ENCODE measurements around the gene STOM.

The STOM gene

GRCh38 chr9:121345070-121345469, 25.0 kb downstream of the STOM start:
- H3K4me1 ChIP-seq (ENCODE audit: control insufficient read depth, insufficient read depth, low read length): no peaks in the 10 kb centered on the region
- H3K27ac ChIP-seq (ENCODE audit: low read depth, low read length): no peak overlapping the region
- H3K27me3 ChIP-seq (ENCODE audit: control insufficient read depth, insufficient read depth, low read length): no peaks in the 10 kb centered on the region
- no peak overlapping the region for H3K9ac ChIP-seq (ENCODE audit: low read length)
- H3K36me3 ChIP-seq (ENCODE audit: control insufficient read depth, insufficient read depth, low read length): peaks cover 30% of the 10 kb centered on the region
- no peaks in the 10 kb centered on the region for H3K9me3 ChIP-seq (ENCODE audit: control insufficient read depth, insufficient read depth, low read depth, low read length)
- no peak overlapping the region for H3K4me3 ChIP-seq (ENCODE audit: low read depth, low read length)

DNA sequence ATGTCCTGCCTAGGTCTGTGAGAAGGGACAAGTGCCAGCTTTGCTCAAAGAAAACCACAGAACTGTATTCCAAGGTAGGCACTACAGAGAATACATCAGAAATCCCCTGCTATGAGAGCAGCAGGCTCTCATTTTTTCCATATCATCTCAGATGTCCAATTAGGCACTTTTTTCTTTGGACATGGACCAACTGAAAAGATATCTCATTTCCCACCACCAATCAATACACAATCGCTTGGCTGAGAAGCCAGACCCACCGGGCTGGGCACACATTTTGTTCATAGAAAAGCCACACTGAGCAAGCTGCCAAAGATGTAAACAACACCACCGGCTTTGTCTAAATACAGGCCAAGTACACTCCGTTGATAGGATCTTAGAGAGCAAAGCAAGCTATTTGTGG, 25.9 kb downstream of the STOM start:
- Histone ChIP-seq H3K36me3 (ENCODE audit: control insufficient read depth, insufficient read depth, low read length) (peaks cover 30% of the 10 kb centered on the region), H3K9ac (ENCODE audit: low read length) (no peak overlapping the region), H3K27me3 (ENCODE audit: control insufficient read depth, insufficient read depth, low read length) (no peaks in the 10 kb centered on the region), H3K4me1 (ENCODE audit: control insufficient read depth, insufficient read depth, low read length) (no peaks in the 10 kb centered on the region), H3K27ac (ENCODE audit: low read depth, low read length) (no peak overlapping the region), H3K9me3 (ENCODE audit: control insufficient read depth, insufficient read depth, low read depth, low read length) (no peaks in the 10 kb centered on the region), H3K4me3 (ENCODE audit: low read depth, low read length) (no peak overlapping the region)

- Histone ChIP-seq H3K4me1 (ENCODE audit: control insufficient read depth, insufficient read depth, low read length) (no peaks in the 10 kb centered on the region), H3K9me3 (ENCODE audit: control insufficient read depth, insufficient read depth, low read depth, low read length) (no peaks in the 10 kb centered on the region), H3K27ac (ENCODE audit: low read depth, low read length) (no peak overlapping the region), H3K36me3 (ENCODE audit: control insufficient read depth, insufficient read depth, low read length) (peaks cover 14% of the 10 kb centered on the region), H3K4me3 (ENCODE audit: low read depth, low read length) (no peak overlapping the region), H3K27me3 (ENCODE audit: control insufficient read depth, insufficient read depth, low read length) (no peaks in the 10 kb centered on the region), H3K9ac (ENCODE audit: low read length) (no peak overlapping the region)
Observed at GRCh38 chr9:121340676-121341392, 29.2 kb downstream of the STOM start.

GRCh38 chr9:121339437-121339836, 30.6 kb downstream of the STOM start:
- peaks cover 13% of the 10 kb centered on the region for H3K36me3 ChIP-seq (ENCODE audit: control insufficient read depth, insufficient read depth, low read length)
- no peaks in the 10 kb centered on the region for H3K4me1 ChIP-seq (ENCODE audit: control insufficient read depth, insufficient read depth, low read length)
- no peak overlapping the region for H3K27ac ChIP-seq (ENCODE audit: low read depth, low read length)
- no peak overlapping the region for H3K4me3 ChIP-seq (ENCODE audit: low read depth, low read length)
- no peak overlapping the region for H3K9ac ChIP-seq (ENCODE audit: low read length)
- H3K27me3 ChIP-seq (ENCODE audit: control insufficient read depth, insufficient read depth, low read length): no peaks in the 10 kb centered on the region
- no peaks in the 10 kb centered on the region for H3K9me3 ChIP-seq (ENCODE audit: control insufficient read depth, insufficient read depth, low read depth, low read length)

- peaks cover 6% of the 10 kb centered on the region; the same call in 1 of the 2 replicates for H3K36me3 ChIP-seq (ENCODE audit: control insufficient read depth, insufficient read depth, low read length)
- no peaks in the 10 kb centered on the region for H3K9me3 ChIP-seq (ENCODE audit: control insufficient read depth, insufficient read depth, low read depth, low read length)
Observed at GRCh38 chr9:121336665-121337064, 33.4 kb downstream of the STOM start.

DNA sequence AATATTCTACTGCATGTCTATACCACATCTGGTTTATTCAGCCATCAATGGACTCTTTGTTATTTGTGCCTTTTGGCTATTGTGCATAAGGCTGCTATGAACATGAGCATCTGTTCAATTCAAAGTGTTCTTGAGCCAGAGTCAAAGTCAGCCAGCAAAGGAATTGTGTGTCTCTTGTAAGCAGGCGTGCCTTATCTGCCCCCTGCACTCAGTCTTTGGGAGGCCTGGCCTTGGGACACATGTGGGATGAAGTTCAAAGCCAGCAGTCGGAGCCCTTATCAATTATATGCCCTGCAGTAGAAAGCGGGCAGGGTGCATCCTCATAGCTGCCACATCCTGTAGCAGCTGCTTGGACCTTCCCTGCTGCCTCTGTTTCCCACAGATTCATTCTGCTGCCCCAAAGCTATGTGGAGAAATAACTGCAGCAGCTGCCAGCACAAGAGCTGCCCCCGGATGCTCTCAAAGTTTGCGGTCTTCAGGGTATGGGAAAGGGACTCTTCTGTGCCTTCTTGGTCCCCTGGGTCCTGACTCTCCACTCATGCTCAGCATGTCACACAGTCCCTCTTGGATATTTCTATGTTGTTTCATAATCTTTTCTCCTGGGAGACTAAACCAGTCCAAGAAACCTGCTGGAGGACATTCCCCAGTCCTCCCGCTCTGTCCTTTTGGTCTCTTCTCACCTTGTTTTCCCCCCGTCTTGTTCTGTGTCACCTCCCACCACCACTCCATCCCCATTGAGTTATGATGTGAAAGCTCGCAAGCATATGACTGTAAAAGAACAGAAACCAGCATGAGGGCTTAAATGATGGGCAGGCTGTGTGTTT, 35.9 kb downstream of the STOM start:
- H3K36me3 ChIP-seq (ENCODE audit: control insufficient read depth, insufficient read depth, low read length): peaks cover 19% of the 10 kb centered on the region
- H3K9ac ChIP-seq (ENCODE audit: low read length): no peak overlapping the region
- no peak overlapping the region for H3K4me3 ChIP-seq (ENCODE audit: low read depth, low read length)
- no peaks in the 10 kb centered on the region for H3K4me1 ChIP-seq (ENCODE audit: control insufficient read depth, insufficient read depth, low read length)
- H3K27me3 ChIP-seq (ENCODE audit: control insufficient read depth, insufficient read depth, low read length): no peaks in the 10 kb centered on the region
- no peak overlapping the region for H3K27ac ChIP-seq (ENCODE audit: low read depth, low read length)
- no peaks in the 10 kb centered on the region for H3K9me3 ChIP-seq (ENCODE audit: control insufficient read depth, insufficient read depth, low read depth, low read length)

More at GRCh38 chr9:121336665-121337064, 33.4 kb downstream of the STOM start:
- no peak overlapping the region for H3K4me3 ChIP-seq (ENCODE audit: low read depth, low read length)
- no peak overlapping the region for H3K27ac ChIP-seq (ENCODE audit: low read depth, low read length)
- H3K9ac ChIP-seq (ENCODE audit: low read length): no peak overlapping the region
- H3K27me3 ChIP-seq (ENCODE audit: control insufficient read depth, insufficient read depth, low read length): no peaks in the 10 kb centered on the region
- H3K4me1 ChIP-seq (ENCODE audit: control insufficient read depth, insufficient read depth, low read length): no peaks in the 10 kb centered on the region

- Histone ChIP-seq H3K36me3 (ENCODE audit: control insufficient read depth, insufficient read depth, low read length) (peaks cover 28% of the 10 kb centered on the region), H3K27me3 (ENCODE audit: control insufficient read depth, insufficient read depth, low read length) (no peaks in the 10 kb centered on the region), H3K4me1 (ENCODE audit: control insufficient read depth, insufficient read depth, low read length) (no peaks in the 10 kb centered on the region), H3K9me3 (ENCODE audit: control insufficient read depth, insufficient read depth, low read depth, low read length) (no peaks in the 10 kb centered on the region), H3K9ac (ENCODE audit: low read length) (no peak overlapping the region), H3K27ac (ENCODE audit: low read depth, low read length) (no peak overlapping the region), H3K4me3 (ENCODE audit: low read depth, low read length) (no peak overlapping the region)
Observed at GRCh38 chr9:121331992-121332685, 37.9 kb downstream of the STOM start.

DNA sequence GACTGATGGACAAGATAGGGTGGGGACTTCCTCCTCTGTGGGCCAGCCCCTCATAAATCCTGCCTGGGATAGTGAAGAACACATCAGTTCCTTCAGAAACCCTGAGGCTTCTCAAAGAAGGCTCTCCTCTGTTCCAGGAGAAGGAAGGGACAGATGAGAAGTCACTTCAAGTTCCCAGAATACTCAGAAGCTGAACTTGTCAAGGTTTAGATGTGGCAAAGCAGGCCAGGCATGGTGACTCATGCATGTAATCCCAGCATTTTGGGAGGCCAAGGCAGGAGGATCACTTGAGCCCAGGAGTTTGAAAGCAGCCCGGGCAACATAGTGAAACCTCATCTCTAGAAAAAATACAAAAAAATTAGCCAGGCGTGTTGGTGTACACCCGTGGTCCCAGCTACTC, 38.5 kb downstream of the STOM start:
- Histone ChIP-seq H3K4me1 (ENCODE audit: control insufficient read depth, insufficient read depth, low read length) (no peaks in the 10 kb centered on the region), H3K36me3 (ENCODE audit: control insufficient read depth, insufficient read depth, low read length) (peaks cover 33% of the 10 kb centered on the region), H3K9ac (ENCODE audit: low read length) (no peak overlapping the region), H3K4me3 (ENCODE audit: low read depth, low read length) (no peak overlapping the region), H3K9me3 (ENCODE audit: control insufficient read depth, insufficient read depth, low read depth, low read length) (no peaks in the 10 kb centered on the region), H3K27me3 (ENCODE audit: control insufficient read depth, insufficient read depth, low read length) (no peaks in the 10 kb centered on the region), H3K27ac (ENCODE audit: low read depth, low read length) (no peak overlapping the region)

DNA sequence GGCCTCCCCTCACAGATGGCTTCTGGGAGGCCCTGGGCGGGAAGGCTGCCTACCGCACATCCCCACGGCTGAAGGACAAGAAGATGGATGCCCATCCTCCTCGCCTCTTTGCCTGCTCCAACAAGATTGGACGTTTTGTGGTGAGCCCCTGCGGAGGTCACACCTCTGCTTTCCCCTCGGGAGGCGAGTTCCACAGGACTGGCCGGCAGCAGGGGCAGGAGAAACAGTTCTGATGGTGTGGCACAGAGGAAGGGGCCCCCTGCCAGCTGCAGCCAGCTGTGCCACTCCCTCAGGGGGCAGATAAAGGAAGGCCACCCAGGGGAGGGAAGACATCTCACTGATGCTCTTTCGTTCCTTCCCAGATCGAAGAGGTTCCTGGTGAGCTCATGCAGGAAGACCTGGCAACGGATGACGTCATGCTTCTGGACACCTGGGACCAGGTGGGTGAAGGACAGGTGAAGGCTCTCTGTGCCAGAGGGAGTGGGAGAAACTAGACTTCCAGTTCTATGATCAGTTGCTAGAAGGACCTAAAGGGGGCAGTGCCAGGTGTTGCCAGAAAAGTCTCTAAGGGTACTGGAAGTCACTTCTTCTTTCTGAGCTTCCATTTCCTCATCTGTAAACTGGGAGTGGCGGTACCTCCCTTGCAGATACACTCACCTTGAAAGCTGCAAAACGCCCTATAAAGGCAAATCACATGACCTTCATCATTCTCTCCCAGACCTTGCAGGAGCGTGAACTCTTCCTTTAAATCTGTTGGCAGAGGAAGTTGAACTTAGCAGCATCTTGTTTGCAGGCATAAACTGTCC, 41.0 kb downstream of the STOM start:
- H3K4me1 ChIP-seq (ENCODE audit: control insufficient read depth, insufficient read depth, low read length): no peaks in the 10 kb centered on the region
- no peaks in the 10 kb centered on the region for H3K27me3 ChIP-seq (ENCODE audit: control insufficient read depth, insufficient read depth, low read length)
- no peak overlapping the region for H3K9ac ChIP-seq (ENCODE audit: low read length)
- H3K36me3 ChIP-seq (ENCODE audit: control insufficient read depth, insufficient read depth, low read length): peaks cover 49% of the 10 kb centered on the region
- no peak overlapping the region for H3K27ac ChIP-seq (ENCODE audit: low read depth, low read length)
- H3K4me3 ChIP-seq (ENCODE audit: low read depth, low read length): no peak overlapping the region
- H3K9me3 ChIP-seq (ENCODE audit: control insufficient read depth, insufficient read depth, low read depth, low read length): no peaks in the 10 kb centered on the region

DNA sequence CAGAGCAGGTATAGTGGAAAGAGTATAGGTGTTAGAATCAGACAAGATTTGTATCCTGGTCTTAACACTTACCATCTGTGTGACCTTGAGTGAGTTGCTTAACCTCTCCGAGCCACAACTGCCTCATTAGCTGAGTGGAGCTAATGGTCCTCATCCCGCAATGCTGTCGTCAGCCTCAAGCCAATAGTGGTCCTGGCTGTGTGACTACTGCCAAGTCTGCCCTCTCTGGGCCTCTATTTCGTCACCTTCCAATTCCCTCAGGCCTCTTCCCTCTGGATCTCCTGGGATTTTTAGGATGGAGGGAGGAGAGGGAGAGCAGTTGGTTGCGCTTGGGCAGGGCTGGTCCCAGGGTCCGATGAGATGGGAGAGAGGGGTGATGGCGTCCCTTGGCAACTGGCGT, 41.6 kb downstream of the STOM start:
- Histone ChIP-seq H3K27me3 (ENCODE audit: control insufficient read depth, insufficient read depth, low read length) (no peaks in the 10 kb centered on the region), H3K9me3 (ENCODE audit: control insufficient read depth, insufficient read depth, low read depth, low read length) (no peaks in the 10 kb centered on the region), H3K36me3 (ENCODE audit: control insufficient read depth, insufficient read depth, low read length) (peaks cover 53% of the 10 kb centered on the region), H3K9ac (ENCODE audit: low read length) (no peak overlapping the region), H3K4me1 (ENCODE audit: control insufficient read depth, insufficient read depth, low read length) (no peaks in the 10 kb centered on the region), H3K4me3 (ENCODE audit: low read depth, low read length) (no peak overlapping the region), H3K27ac (ENCODE audit: low read depth, low read length) (no peak overlapping the region)

All from HUES6 (cell line).